CD4-positive, alpha-beta T cell treated with Interleukin-4 for 4 hours (primary cell): ENCODE data around the gene ADAM15.

Experiments used
- DNase-seq: peaks from one replicate; pipeline ENCODE4 v3.0.0-alpha.2; 2020

Gene ADAM15

DNA sequence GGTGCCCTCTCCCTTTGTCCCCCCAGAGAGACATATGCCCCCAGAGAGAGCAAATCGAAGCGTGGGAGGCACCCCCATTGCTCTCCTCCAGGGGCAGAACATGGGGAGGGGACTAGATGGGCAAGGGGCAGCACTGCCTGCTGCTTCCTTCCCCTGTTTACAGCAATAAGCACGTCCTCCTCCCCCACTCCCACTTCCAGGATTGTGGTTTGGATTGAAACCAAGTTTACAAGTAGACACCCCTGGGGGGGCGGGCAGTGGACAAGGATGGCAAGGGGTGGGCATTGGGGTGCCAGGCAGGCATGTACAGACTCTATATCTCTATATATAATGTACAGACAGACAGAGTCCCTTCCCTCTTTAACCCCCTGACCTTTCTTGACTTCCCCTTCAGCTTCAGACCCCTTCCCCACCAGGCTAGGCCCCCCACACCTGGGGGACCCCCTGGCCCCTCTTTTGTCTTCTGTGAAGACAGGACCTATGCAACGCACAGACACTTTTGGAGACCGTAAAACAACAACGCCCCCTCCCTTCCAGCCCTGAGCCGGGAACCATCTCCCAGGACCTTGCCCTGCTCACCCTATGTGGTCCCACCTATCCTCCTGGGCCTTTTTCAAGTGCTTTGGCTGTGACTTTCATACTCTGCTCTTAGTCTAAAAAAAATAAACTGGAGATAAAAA lies 35.9 kb downstream of the ADAM15 start:
- DNase-seq: no peak

DNA sequence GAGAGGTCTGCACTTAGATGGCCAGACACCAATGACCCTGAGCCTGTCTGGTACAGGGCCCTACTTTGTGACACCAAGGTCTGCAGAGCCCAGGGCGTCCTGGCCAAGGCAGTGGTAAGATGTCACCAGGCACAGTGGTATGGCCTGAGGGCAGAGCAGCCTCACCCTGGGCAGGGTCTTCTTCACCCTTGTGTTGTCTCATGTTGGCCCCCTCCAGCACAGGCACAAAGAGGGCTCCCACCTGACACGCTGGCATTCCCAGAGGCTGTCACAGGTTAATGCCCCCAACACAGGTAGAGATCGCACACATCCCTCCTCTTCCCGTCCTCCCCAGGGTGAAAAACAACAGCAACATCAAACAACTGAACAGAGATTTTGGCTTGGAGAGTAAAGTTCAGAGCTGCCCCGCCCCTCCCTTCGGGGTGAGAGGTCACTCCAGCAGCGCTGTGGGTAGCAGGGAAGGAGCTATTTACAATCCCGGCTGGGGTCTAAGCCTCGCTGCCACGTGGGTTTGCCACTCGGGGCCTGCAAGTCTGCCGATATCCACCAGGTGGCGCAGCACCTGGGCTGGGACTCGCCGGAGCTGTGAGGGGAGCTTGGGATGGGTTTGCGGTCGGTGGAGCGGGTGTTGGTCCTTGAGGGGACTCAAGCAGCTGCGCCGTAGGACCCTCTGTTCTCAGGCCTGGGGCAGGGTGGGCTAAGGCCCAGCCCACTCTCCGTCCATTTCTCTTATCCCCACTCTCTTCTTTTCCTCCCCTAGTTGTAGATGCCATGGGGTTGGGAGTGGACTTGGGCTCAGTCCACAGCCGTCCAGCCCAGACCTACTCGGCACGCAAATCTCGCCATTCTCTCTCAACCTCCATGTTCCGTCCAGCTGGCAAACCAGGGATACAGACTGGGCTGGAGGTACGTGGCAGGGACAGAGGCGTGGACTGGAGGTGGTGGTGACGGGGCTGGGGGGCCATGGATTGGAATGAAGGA lies 40.2 kb downstream of the ADAM15 start:
- peak; percentile 74 for DNase-seq

DNA sequence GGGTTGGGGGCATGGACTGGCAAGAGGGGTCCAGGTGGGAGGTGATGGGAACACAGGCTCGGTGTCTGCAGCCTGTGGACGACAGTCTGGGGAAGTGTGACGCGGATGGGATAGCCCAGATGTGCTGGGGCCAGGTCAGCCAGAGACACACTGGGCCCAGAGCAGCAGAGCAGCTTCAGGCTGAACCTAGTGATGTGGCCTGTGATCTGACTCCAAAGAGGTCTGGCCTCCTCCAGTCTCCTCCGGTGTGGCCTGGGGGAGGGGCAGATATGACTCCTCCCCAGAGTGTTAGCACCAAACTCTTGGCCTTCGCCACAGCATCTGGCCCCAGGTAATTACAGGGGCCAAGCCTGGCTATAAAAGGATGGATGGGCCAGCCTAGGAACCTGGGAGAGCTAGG lies 41.0 kb downstream of the ADAM15 start:
- DNase-seq: no peak

DNA sequence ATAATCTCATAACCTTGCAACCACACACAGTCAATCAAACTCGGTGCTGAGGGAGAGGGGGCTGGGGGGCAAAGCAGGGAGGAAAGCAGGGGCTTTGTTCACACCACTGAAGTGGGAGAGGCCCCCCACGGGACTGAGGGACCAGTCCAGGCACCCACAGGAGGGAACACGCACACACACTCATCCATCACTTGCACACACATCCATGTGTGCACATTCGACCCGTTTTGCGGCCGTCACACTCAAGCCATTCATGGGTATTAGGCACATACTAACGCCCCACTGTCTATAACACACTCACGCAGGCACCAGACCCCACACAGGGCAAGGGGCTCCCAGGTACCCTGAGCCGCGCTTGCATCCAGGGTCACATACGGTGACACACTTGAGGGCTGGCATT lies 41.5 kb downstream of the ADAM15 start:
- no peak for DNase-seq

DNA sequence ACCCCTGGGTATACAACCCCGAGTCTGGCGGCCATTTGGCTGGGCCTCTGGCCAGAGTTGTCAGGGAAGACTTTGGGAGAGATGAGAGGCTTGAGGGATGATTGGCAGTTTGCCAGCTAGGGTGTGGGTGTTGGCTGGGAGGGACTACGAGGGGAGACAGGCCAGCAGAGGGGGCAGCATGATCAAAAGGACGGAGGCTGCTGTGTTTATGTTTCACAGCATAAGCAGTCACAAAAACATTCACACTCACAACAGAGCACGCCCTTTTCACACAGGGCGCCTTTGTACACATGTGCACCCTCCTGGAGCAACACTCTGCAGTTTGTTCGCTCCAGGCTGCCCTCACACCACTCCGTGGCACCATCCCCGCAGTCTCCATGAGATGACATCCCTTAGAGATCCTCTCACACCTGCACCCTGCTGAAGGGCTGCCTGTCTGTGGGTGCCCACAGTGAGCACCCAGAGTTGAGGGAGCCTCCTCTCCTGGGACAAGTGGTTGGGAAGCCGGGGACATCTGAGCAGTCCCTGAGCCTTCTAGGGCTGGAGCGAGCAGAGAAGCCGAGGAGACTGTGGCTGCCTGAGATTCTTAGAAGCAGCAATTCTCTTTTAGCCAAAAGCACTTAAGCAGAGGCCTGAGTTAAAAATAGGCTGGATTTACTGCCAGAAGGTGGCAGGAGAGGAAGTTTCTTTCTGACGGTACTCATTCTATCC lies 43.0 kb downstream of the ADAM15 start:
- peak; percentile 27 for DNase-seq

DNA sequence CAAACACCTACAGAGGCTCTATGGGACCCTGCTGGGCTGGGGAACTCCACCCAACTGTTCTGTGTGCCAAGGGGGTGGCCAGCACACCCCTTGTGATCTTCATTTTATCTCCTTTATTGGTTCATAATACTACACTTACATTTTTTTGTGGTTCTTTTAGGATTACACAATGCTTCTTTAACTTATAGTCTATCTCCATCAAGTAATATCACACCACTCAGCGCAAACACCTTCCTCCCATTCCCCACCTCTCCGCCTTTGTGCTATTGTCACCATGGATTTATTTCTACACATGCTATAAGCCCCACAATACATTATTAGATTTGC lies 43.5 kb downstream of the ADAM15 start:
- no peak for DNase-seq

DNA sequence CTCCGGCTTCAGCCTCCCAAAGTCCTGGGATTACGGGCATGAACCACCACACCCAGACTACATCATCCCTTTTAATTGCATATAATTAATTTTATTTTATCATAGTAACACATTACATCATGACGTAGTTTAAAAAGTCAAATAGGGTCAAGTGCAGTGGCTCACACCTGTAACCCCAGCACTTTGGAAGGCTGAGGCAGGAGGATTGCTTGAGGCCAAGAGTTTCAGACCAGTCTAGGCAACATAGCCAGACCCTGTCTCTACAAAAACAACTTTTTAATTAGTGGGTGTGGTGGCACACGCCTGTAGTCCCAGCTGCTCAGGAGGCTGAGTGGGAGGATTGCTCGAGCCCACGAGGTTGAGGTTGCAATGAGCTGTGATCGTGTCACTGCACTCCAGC lies 48.2 kb downstream of the ADAM15 start:
- no peak for DNase-seq

DNA sequence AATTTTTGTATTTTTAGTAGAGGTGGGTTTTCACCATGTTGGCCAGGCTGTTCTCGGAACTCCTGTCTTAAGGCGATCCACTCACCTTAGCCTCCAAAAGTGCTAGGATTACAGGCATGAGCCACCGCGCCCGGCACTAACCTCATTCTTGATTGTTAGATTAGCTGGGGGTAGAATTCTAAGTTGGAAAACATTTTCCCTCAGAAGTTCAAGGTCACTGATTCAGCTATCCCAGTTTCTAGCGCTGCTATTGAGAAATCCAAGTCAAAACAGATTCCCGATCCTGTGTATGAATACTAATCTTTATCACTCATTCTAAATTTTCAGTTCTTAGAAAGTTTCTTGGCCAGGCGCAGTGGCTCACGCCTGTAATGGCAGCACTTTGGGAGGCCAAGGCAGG lies 52.2 kb downstream of the ADAM15 start:
- DNase-seq: no peak

DNA sequence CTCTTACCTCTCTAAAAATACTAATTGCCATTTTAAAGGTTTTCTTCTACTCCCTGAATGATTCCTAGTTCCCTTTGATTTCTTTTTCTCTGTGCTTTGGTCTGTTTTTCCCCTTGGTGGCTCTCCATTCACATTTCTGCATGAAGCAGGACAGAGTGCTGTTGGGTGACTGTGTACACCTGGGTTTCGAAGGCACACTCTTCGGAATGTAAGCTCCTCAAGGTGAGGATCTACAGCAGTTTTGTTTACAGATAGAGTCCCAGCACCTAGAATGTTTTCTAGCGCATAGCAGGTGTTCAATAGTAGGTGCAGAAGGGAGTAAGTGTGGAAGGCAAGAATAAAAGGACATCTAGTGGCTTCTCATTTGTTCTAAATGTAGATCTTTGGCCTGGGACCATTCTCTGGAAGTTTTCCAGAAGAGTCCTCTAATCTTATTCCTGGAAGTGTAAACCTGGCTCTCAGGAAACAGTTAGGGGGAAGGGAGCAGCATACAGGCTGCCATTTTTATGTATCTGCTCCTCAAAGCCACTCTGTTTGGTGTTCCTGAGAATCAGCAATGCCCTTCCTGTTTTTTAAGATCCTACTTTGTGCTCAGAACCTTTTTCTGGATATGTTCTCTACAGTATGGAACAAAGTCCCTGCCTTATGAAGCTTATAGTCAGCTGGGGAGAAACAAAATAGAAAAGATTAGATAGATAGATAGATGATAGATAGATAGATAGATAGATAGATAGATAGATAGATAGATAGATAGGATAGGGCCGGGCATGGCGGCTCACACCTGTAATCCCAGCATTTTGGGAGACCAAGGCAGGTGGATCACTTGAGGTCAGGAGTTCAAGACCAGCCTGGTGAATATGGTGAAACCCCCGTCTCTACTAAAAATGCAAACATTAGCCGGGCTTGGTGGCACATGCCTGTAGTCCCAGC lies 53.8 kb downstream of the ADAM15 start:
- DNase-seq: no peak

DNA sequence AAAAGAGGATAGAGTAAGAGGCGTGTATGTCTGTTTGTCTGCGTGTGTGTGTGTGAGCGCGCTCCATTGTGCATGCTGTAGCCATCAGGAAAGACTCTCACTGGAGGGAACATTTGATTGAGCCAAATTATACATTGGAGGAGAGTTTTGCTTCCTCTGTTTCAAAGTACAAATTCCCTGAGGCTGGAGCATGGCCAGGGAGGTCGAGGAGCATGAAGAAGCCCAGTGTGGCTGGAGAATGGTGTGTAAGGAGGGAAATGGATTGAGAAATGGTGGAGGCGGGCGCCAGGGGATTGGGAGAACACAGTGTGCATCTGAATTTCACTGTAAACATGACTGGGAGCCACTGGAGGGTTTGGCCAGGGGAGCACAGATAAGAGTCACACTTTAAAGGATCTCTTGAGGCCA lies 54.5 kb downstream of the ADAM15 start:
- no peak for DNase-seq

DNA sequence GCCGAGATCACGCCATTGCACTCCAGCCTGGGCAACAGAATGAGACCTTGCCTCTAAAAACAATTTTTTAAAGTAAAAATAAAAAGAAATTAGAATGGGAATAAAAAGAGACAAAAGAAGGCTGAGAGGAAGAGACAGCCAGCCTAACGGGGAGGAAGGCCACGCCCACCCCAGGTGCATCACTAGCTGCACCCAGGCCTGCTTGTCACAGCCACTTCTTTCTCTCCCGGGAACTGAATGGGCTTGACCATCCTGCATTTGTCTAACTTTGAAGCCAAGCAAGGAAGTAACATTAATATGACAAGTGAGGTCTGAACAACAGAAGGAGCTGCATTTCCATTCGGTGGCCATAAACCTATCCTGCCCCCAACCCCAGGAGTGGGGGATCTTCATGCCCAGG lies 55.7 kb downstream of the ADAM15 start:
- DNase-seq: no peak

DNA sequence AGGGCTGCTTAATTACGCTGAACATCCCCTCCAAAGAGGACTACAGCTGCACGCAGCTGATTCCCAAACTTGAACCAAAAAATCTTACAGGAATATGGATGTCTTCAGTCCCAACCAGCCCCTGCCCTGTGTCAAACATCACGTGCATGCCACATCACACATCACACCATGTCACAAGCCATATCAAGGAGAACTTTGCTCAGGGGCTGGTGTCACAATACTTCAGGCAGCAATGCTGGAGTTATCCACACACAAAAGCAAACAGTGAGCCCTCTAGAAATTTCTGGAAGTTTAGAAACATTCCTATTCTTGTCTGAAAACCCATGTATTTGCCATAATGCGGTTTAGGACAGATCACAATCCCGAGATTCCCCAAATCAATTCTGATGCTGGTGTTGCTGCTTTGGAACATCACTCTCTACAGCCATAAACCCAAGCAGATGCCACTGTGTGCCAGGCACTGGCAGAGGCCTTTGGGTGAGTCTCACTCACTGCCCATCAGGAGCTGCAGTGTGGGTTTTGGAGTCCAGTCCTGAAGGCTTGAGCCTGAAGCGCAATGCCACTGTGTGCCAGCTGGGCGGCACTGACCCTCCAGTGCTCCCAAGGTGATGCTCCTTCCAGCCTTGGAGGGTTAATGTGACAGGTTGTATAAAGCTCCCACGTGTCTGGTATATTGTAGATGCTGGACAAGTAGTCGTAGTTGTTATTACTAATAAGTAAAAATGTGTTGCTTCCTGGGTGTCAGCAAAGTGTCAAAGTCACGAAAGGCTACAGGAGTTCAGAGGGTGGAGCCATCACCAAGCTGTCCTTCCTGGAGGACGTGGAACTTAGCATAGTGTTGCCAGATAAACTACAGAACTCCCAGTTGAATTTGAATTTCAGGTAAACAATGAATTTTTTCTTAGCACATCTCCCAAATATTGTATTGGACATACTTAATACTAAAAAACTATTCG lies 56.5 kb downstream of the ADAM15 start:
- DNase-seq: no peak

DNA sequence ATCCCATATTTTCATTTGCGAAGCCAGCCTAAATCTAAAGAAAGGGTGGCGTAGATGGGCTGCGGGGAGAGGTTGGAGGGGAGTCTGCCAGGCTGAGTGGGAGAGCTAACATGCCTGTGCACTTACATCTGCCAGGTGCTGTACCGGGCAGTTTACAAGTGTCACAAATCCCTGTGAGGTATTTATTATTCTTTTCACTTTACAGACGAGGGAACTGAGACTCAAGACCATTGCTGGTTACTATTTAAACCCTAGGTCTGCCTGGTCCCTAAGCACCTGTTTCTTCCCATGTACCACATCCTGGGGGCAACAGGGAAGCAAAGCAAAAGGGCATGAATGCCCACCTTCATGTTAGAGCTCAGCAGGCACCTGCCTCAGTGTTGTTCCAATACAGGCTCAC lies 57.2 kb downstream of the ADAM15 start:
- no peak for DNase-seq

DNA sequence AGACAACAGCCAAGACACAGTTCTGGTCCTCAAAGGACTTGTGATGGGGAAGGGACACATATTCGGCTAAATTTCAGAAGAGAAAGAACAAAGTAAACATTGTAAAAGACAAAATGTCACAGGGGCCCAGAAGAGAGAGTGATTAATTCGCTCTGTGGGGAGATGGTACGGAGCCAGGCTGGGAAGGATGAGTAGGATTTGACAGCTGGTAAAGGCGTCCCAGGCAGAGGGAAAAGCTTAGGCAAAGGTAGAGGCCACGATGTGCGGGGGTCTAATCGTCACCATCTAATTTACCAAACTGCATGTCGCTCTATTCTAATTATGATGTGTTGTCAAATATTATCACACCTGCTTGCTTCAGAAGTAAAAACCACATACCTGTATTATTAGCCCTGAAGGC lies 59.3 kb downstream of the ADAM15 start:
- no peak for DNase-seq

DNA sequence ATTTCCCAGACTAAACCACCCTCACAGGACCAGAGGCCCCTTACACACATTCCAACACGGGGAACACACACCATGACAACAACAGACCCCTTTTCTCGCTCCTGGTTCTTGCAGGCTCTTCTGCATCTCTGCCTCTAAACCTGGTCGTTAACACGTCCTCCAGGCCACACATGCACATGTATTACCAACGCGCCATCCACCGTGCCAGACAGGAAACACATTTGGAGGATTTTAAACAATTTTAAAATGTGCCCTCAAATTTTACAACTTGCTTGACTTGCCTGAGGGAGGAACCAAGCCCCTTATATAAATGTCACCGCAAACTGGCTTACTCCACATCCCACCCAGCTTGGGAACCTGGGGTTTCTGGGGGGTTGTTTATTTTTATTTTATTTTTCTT lies 59.7 kb downstream of the ADAM15 start:
- no peak for DNase-seq
